ENCODE measurements around the gene KCNIP4. TPM values are rescaled to one million over a fixed set of nuclear protein-coding genes. Genes with fewer than 3 reads are reported as not detected.

Gene KCNIP4
- total and polyA plus RNA-seq, 2 of the 8 experiments (the other 6 are each of a cell fraction or from before 2014, with no cell fraction given): 0.06 TPM; not detected in 1

DNA sequence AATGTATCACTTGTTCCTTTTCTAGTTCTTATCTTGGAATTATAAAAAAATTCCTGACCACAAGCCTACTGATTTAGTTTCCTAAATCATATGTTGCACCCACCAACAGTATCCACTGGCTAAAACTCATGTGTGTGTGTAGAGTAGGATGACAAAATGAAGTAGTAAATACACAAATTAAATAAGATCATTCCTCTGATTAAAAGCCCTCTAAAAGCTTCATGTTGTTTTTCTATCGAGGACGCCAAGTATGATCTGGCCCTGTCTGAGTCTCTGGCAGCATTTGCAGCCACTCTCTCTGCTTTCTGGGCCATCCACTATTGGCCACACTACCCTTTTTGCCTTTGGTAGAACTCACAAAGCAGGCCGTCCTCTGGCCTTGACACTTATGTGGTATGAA lies 1064.9 kb downstream of the KCNIP4 start:
- Histone ChIP-seq H3K18ac (ENCODE audit: extremely low read depth, low read length) (no peak overlapping the region), H3K23ac (ENCODE audit: insufficient read length) (no peak overlapping the region), H4K20me1 (replicated peaks in 1 of 2; ENCODE audit: control insufficient read depth in 1 of 2, insufficient read depth in 2 of 2, low read length in 2 of 2) (no peaks in the 10 kb centered on the region), H2BK5ac (ENCODE audit: low read depth, low read length) (no peak overlapping the region; the same call in 1 of the 2 replicates), H4K8ac (ENCODE audit: extremely low read depth, insufficient read depth, low read length) (no peak overlapping the region), H4K91ac (replicated peaks; ENCODE audit: insufficient read length, low read length) (no peak overlapping the region), H3K56ac (replicated peaks; ENCODE audit: insufficient read length, low read depth, low read length) (no peak overlapping the region), H3K4me2 (ENCODE audit: insufficient read depth in 1 of 2, low read depth in 2 of 2, low read length in 2 of 2) (no peak overlapping the region), H3K4ac (replicated peaks; ENCODE audit: insufficient read length, low read depth, low read length) (no peak overlapping the region), H3K79me1 (ENCODE audit: low read depth, low read length) (no peaks in the 10 kb centered on the region), H2AFZ (ENCODE audit: low read length) (no peak overlapping the region), H2AK5ac (ENCODE audit: low read depth, low read length) (no peak overlapping the region), H2BK20ac (ENCODE audit: low read length) (no peak overlapping the region), H3K4me1 (replicated peaks in 1 of 4; ENCODE audit: control insufficient read depth in 3 of 4, insufficient read depth in 4 of 4, low read length in 3 of 4) (no peaks in the 10 kb centered on the region), H4K5ac (ENCODE audit: insufficient read length, low read depth, low read length) (no peak overlapping the region), H3K27me3 (replicated peaks in 1 of 4; ENCODE audit: control insufficient read depth in 3 of 4, extremely low read depth in 1 of 4, insufficient read depth in 3 of 4, low read length in 3 of 4) (no peaks in the 10 kb centered on the region), H3K14ac (ENCODE audit: insufficient read length) (no peak overlapping the region), H2BK120ac (replicated peaks; ENCODE audit: low read depth, low read length) (no peak overlapping the region), H3K9me3 (ENCODE audit: insufficient read depth in 2 of 2, low read depth in 1 of 2, low read length in 1 of 2) (no peaks in the 10 kb centered on the region), H2BK12ac (ENCODE audit: low read depth, low read length) (no peak overlapping the region), H3K27ac (ENCODE audit: low read depth, low read length) (no peak overlapping the region), H3K4me3 (ENCODE audit: extremely low read depth in 1 of 4, insufficient read depth in 2 of 4, low read depth in 3 of 4, low read length in 4 of 4) (no peak overlapping the region), H3K23me2 (ENCODE audit: low read depth, low read length) (no peaks in the 10 kb centered on the region), H3K9ac (replicated peaks in 1 of 4; ENCODE audit: extremely low read depth in 1 of 4, low read depth in 3 of 4, low read length in 3 of 4) (no peak overlapping the region), H3K79me2 (ENCODE audit: control insufficient read depth in 1 of 2, insufficient read depth in 2 of 2, low read length in 2 of 2) (no peaks in the 10 kb centered on the region), H3K36me3 (ENCODE audit: control insufficient read depth in 2 of 4, insufficient read depth in 4 of 4, low read length in 3 of 4) (no peaks in the 10 kb centered on the region), H2BK15ac (ENCODE audit: low read length) (no peak overlapping the region)
- DNase-seq (ENCODE audit: low read depth in 1 of 2, low spot score in 2 of 2) (no peak), FAIRE-seq (no peak)
- CTCF ChIA-PET (ENCODE audit: partially characterized antibody): no interaction called here
- 95% methylated on average over 3 of the region's 3 CpGs; no CpG with 5 or more reads in 1 of the 2 experiments for WGBS, 2 experiments (ENCODE audit: extremely low coverage in 1 of 2, insufficient coverage in 1 of 2, insufficient read length in 1 of 2, insufficient replicate concordance in 2 of 2, low coverage in 1 of 2, low lambda C conversion rate in 2 of 2, missing lambda C conversion rate in 1 of 2)
- POLR2A ChIA-PET (ENCODE audit: partially characterized antibody): no interaction called here
- TF ChIP-seq RAD21 (IDR thresholded peaks at IDR 0.05 in 1 of 2, conservative IDR thresholded peaks at IDR 0.05 in 1 of 2; ENCODE audit: low read depth in 2 of 2, low read length in 2 of 2) (no peak), MAX (IDR thresholded peaks at IDR 0.05) (no peak), GTF2F1 (IDR thresholded peaks at IDR 0.05; ENCODE audit: borderline replicate concordance, low read depth, low read length) (no peak), POLR2A (IDR thresholded peaks at IDR 0.05; ENCODE audit: control extremely low read depth in 1 of 2, low read depth in 2 of 2, low read length in 2 of 2) (no peak), CTBP2 (IDR thresholded peaks at IDR 0.05; ENCODE audit: borderline replicate concordance, insufficient read depth, insufficient read length, low read length) (no peak), JUN (IDR thresholded peaks at IDR 0.05; ENCODE audit: low read depth, low read length) (no peak), POU5F1 (IDR thresholded peaks at IDR 0.05; ENCODE audit: low read depth, low read length) (no peak), KDM1A (IDR thresholded peaks at IDR 0.05; ENCODE audit: borderline replicate concordance, low read length) (no peak), RXRA (IDR thresholded peaks at IDR 0.05; ENCODE audit: insufficient read depth, low read depth, low read length) (no peak), SIN3A (conservative IDR thresholded peaks at IDR 0.05 in 1 of 2, IDR thresholded peaks at IDR 0.05 in 1 of 2; ENCODE audit: low read depth in 1 of 2, low read length in 2 of 2) (no peak), BRCA1 (IDR thresholded peaks at IDR 0.05; ENCODE audit: low read depth, low read length) (no peak), RNF2 (IDR thresholded peaks at IDR 0.05; ENCODE audit: borderline replicate concordance, low read depth, low read length, missing control alignments, poor library complexity, severe bottlenecking) (no peak), SP2 (IDR thresholded peaks at IDR 0.05; ENCODE audit: low read length) (no peak), FOSL1 (IDR thresholded peaks at IDR 0.05; ENCODE audit: insufficient read depth, low read depth, low read length) (no peak)

All from H1 (cell line).